Activated CD8-positive, alpha-beta memory T cell treated with anti-CD3 and anti-CD28 coated beads for 4 hours (primary cell): Measurements from ENCODE around the gene DEK.
"Not testable (repeated sequence)": the region's sequence is repeated elsewhere in the genome, so short reads cannot be mapped to it uniquely, and the experiment has no call there.

Experiments used
- DNase-seq, 2 donors: peaks; one replicate each; pipeline ENCODE4 v3.0.0-alpha.2; 2020; ENCODE audit warnings: low read depth in 2 of 2

Gene DEK

DNA sequence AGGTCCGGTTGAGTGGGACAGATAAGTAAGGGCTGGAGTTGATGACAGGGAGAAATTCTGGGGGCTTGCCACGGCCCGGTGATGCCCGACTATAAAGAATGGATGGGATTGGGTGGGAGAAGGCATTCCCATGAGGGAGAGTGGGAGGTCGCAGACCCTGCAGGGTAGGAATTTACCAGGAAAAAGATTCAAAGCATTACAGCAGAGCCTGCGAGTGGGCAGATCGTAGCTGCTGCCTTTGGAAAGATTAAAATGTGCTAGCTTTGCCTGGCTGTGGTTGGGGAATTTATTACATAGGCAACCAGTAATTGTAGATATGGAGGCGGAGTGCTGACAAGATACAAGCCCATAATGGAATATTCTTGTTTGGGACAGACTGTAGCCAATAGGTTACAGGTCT, 59.6 kb downstream of the DEK start:
- no peak for DNase-seq

DNA sequence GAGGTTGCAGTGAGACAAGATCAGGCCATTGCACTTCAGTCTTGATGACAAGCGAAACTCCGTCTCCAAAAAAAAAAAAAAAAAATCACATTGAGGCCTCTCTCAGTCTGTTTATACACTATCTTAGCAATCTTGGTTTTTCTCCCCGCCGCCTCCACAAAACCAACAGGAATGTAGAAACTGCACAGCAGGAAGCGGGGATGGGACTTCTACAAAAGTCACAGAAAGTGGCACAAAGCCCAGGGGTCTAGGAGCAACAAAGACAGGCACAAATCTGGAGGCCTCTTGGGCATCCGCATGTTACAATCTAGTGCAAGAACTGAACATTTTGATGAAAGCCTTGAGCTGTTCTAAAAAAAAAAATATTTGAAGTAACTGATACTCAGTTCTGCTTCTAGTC, 60.5 kb downstream of the DEK start:
- no peak for DNase-seq

DNA sequence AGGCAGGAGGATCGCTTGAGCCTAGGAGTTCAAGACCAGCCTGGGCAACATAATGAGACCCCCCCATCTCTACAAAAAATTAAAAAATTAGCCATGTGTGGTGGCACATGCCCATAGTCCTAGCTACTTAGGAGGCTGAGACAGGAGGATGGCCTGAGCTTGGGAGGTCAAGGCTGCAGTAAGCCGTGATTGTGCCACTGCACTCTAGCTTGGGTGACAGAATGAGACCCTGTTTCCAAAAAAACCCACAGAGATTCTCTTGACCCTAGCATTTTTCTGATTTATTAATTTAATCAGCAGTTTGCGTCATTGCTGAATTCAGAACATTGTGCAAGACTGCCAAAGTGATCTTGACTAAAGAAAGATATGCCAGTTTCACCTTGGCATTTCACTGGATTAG, 72.3 kb downstream of the DEK start:
- no peak for DNase-seq

DNA sequence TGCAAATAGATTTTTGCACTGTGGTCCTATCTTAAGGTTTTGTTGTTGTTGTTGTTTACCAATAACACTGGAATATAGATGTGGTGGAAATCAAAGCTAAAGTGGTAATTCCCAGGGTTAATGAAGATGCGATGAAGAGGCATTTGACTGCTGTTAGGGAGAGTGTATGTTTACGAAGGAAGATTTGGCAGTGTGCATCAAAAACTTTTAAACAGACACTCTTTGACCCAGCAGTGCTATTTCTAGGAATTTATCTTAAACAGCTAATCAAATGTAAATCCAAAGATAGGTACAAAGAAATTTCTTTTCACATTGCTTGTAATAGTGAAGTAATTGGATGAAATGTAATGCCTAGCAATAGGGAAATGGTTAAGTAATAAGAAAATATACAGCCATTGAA, 75.1 kb downstream of the DEK start:
- DNase-seq = no peak

DNA sequence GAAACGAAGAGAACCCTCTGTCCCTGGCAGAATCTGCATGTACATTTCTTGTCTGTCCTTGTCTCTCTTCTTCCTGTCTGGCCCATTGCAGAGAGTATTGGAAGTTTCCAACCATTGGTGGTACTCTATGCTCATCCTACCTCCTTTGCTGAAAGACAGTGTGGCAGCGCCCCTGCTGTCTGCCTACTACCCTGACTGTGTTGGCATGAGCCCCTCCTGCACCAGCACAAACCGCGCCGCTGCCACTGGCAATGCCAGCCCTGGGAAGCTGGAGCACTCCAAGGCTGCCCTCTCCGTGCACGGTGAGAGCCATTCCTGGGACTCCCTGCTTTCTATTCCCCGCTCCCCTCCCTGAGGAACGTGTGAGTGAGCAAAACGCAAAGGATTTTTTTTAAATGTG, 76.6 kb downstream of the DEK start:
- DNase-seq = no peak

DNA sequence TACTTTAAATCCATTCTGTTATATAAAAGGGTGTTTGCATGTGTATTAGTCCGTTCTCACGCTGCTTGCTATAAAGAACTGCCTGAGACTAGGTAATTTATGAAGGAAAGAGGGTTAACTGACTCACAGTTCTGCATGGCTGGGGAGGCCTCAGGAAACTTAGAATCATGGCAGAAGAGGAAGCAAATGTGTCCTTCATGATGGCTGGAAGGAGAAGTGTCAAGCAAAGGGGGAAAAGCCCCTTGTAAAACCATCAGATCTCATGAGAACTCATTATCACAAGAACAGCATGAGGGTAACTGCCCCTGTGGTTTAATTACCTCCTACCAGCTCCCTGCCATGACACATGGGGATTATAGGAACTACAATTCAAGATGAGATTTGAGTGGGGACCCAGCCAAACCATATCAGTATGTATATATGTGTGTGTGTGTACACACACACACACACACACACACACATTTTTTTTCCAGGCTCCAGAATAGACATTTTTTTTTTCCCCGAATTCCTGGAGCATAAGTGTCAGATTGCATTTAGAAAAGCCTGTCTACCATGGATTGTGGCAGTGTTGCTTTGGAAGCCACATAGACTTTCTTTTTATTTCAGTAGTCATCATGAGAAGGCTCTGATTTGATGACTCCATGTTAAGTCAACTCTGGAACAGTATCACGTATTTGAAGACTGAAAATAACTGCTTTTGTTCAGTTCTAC, 77.6 kb downstream of the DEK start:
- no peak for DNase-seq

DNA sequence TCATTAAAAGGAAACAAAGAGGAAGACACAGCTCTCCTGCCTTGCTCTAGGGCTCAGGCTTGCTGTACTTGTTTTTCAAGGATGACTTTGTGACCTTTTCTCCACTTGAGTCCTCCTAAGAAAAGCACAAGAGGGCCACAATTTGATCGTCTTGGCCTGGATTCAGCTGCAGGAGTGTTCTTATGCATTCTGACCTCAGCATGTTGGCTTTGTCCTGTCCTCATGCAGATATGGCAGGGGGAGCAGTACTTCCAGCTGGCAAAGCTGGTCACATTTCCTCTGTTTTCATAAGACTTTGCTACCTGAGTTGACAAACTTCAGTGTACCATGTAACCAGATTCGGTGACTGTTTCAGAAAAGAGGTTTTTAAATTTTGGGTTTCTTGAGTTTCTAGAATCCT, 78.3 kb downstream of the DEK start:
- DNase-seq = no peak

DNA sequence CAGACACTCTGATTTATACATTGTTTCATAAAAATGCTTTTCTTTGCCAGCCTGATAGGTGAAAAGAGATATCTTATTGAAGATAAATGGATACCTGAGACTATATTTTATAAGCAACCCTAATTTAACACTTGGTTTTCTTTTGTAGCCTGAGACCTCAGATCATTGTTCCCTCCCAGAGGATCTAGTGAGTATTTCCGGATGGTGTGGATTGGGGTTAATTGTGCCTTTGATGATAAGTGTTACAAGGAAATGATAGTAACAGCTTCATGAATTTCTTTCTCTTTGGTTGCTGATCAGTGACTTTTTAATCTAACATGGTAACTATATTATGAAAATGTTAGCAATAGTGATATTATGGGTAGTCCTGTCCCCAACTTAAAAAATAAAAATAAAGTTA, 78.7 kb downstream of the DEK start:
- no peak for DNase-seq

DNA sequence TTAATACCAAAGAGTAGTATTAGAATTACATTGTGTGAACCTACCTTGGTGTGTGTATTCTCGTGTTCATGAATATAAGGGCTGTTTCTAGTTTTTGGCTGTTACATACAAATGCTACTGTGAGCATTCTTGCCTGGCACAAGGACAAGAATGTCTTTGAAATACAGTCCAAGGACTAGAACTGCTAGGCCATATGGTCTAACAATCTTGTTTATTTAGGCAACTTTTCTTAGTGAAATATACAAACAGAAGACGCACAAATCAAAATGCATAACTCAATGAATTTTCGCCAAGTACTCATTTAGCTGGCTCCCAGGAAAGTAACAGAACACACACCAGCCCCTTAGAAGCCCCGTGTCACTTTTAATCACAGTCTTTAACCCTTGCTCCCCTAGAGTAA, 80.6 kb downstream of the DEK start:
- DNase-seq = no peak

DNA sequence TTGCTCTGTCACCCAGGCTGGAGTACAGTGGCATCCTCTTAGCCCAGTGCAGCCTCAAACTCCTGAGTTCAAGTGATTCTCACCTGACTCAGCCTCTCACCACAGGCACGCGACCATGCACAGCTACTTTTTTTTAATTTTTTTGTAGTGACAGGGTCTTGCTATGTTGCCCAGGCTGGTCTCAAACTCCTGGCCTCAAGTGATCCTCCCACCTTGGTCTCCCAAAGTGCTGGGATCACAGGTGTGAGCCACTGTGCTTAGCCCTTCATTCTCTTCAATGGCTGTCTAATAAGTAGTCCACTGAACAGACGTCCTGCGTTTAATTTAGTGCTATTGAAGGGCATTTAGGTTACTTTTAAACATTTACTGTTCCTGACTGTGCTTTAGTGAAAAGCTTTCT, 81.8 kb downstream of the DEK start:
- DNase-seq = no peak

DNA sequence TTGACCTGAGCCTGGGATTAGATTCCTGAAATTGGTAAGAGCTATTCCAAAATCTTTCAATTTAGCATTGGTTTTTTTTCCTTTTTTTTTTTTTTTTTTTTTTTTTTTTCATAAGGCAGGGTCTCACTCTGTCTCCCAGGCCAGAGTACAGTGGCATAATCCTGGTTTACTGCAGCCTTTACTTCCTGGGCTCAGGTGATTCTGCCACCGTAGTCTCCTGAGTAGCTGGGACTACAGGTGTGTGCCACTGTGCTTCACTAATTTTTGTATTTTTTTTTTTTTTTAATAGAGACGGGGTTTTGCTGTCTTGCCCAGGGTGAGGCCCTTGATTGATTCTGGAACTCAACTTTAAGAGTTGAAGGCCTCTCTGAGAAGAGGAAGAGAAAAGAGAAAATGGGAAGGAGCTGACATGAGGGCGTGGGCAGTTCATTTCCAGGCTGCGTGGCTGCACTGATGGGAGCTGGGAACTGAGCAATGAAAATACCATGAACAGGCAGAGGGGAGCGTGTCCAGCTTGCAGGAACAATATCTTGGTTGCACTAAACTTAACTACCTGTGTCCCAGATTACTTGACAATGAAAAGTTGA, 84.5 kb downstream of the DEK start:
- DNase-seq = no peak

DNA sequence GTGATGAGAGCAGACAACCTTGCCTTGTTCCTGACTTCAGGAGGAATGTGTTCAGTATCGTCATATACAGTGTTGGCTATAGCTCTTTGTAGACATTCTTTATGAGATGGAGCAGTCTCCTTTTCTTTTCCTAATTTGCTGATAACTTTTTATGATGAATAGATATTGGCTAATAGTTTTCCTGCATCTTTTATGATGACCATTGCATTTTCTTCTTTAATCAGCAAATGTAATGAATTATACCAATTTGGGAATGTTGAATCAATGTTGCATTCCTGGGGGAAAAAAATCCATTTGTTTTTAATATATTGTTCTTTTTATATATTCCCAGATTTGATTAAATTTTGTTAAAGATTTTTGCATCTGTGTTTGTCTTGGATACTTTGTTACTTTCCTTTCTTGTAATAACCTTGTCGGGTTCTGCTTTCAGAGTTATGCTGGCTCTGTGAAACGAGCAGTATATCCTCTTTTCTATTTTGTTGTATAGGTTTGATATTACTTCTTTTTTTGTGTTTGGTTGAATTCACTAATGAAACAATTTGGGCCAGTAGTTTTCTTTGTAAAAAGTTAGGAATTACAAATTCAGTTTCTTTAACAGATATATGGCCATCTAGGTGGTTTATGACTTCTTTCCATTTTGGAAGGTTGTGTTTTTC, 85.2 kb downstream of the DEK start:
- DNase-seq = no peak

DNA sequence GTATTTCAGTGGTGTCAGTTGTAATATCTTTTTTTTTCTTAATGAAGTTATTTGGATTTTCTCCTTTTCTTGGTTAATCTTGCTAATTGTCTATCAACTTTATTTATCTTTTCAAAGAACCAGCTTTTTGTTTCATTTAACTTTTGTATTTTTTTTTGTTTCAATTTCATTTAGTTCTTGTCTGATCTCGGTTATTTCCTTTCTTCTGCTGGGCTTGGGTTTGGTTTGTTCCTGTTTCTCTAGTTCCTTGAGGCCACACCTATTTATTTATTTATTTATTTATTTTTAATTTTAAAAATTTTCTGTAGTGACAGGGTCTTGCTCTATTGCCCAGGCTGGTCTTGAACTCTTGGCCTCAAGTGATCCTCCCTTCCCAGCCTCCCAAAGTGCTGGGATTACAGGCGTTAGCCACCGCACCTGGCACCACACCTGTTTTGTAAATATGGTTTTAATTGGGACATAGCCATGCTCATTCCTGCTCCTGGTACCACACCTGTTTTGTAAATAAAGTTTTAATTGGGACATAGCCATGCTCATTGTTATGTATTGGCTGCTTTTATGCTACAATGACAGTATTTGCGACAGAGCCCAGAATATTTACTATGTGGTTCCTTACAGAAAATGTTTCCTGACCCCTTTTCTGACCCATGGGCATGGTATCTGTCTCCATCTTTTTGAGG, 86.9 kb downstream of the DEK start:
- DNase-seq = no peak

DNA sequence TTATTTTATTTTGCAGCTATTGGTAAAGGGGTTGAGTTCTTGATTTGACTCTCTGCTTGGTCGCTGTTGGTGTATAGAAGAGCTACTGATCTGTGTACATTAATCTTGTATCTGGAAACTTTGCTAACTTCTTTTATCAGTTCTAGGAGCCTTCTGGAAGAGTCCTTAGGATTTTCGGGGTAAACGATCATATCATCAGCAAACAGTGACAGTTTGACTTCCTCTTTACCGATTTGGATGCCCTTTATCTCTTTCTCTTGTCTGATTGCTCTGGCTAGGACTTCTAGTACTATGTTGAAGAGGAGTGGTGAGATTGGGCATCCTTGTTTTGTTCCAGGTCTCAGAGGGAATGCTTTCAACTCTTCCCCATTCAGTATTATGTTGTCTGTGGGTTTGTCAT, 88.1 kb downstream of the DEK start:
- DNase-seq = not testable (repeated sequence)
